Activated CD8-positive, alpha-beta memory T cell treated with anti-CD3 and anti-CD28 coated beads, Interleukin-2, amount 50 U/mL, for 1 hour (primary cell): ENCODE results near the gene BACH2.
"Not testable (repeated sequence)": the region's sequence is repeated elsewhere in the genome, so short reads cannot be mapped to it uniquely, and the experiment has no call there.

Experiments
- DNase-seq: peaks from one replicate; pipeline ENCODE4 v3.0.0-alpha.2; 2020; ENCODE audit errors: extremely low read depth

Gene BACH2

GRCh38 chr6:90302320-90302719, 5.7 kb upstream of the BACH2 start:
- DNase-seq: no peak

GRCh38 chr6:90301816-90302215, 5.2 kb upstream of the BACH2 start:
- DNase-seq: no peak

DNA sequence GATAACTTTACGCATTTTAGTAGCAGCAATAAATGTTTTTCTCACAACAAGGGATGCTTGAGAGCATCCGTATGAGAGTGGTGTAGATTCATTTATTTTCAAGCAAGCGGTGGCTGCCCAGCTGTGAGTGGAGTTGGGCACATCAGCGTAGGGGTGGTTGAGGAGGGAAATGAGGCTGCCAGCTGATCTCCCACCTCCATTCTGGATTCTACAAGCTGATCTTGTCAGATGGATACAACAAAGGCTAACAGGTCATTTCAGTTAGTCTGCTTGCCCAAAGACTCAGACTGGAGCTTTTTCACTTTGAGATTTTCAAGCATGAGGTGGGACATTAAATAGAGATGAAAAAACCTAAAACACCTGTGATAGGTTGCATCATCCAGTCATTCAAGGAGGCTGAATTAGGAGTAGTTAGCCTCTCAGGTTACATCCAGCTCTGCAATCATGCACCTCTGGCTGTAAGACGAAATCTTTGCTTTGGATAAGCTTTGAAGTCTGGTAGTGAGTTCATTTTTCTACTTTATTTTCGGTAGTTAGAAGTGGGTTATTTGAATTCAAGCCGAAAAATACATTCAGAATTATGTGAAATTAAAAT, 1.9 kb upstream of the BACH2 start:
- no peak for DNase-seq

- no peak for DNase-seq
Observed at GRCh38 chr6:90297867-90298381, 1.3 kb upstream of the BACH2 start.

DNA sequence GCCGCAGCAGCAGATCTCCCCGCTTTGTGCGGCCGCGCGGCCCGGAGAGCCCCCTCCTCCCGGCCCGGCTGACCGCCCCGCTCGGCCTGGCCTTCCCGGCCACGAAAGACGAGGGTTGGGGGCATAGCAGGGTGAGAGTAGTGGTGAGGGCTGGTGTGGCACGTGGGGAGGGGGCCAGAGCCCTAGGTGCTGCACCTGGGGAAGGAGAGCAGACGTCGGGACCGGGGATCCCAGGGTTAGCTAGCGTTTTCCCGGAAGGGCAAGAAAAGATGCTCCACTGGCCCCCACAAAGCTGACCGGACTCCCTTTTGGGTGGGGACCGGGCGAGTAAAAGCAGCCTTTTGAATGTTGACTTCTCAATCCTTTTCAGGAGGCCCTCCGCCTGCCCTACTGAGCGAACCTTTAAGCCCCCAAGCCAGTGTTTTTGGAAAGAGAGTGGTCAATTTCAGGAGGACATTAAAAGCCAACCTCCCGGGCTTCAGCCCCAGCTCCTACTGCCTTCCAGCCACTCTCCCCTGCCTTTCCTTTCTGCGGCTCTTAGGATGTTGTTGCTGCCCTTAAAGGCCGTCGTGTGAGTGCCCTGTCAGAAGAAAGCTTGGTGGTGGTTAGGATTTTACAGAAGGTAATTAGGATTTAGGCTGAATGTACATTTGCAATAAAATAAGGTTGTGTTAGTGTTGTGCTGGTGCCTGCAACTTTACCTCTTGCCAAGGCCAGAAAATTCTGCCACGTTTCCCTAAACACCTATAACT, 648 bp upstream of the BACH2 start:
- DNase-seq: no peak

DNA sequence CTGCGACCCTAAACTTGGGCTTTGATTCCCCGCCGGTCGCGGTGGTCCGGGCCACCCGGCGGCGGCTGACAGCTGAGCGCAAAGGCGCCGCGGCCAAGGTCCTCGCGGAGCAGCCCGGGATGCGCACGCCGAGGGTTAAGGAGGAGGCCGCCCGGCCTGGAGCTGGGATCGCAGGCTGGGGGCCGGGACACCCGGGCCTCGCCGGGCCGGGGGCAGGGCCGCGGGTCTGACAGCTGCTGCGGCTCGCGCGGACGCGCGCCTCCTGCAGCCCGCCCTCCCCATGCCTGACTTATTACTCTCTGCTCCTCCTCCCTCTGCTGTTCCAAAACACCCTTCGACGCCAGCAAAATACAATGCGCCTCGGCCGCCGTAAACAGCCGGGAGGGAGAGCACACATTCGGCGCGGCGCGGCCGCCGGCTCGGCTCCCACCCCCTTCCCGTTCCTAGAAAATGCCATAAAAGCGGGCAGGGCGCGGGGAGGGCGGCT, 746 bp downstream of the BACH2 start:
- no peak for DNase-seq

DNA sequence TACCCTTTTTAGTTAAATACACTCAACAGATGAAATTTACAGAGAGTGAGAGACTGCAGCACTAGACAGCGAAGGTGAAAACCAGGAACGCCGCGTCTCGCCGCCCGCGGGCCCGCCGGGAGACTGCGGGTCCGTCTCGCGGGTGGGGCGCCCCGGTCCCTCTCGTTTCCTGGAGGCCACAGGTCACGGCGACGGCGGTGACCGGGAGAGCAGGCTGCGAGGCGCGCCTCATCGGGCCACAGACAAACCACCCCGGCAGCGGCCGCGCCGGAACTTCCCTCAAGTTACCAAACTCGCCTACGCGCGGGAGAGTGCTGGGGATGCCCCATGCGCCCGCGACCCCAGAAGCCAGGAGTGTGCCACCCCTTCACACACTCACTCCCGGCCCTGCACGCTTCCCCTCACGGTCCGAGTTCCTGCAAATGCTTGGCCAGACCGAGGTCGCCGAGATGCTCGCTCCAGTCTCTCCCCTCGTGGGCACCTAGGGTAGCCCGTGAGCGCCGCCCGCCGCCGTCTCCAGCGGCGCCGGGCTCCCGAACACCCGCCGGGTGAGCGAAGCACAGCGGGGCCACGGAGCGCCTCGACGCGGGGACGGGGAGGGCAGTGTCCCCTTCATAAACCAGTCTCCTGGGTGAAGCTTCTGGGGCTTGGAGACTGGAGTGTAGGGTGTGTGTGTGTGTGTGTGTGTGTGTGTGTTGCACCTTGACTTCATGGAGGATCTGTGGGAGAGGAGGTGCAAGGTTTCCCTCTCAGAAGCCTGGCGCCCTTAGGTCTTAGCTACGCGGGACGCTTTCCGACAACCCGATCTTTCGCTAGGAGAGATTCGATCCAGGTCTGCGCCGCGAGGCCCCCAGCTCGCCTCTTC, 1.4 kb downstream of the BACH2 start:
- no peak for DNase-seq

- peak; percentile 62 for DNase-seq
Observed at GRCh38 chr6:90294614-90294988, 2.0 kb downstream of the BACH2 start.

DNA sequence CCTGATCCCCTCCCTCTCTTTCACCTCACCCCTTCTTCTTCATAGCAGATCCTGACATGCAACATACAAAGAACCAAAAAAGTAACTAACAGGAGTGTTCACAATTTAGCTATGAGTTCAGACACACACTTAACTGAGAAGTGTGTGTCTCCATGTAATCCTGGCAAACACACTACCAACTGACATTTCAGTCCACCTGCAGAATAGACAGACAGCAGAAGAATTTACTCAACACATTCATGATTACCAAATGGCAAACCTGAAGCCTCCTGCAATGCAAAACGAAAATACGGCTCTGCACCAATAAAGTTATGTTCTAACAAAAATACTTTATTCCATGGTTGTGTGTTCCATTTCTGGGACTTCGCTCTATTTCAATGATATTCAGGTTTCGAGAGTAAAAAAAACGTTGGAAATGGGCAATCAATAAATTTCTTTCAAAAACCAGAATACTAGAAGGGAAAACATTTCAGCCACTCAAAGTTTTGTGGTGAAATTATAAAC, 2.6 kb downstream of the BACH2 start:
- no peak for DNase-seq

DNA sequence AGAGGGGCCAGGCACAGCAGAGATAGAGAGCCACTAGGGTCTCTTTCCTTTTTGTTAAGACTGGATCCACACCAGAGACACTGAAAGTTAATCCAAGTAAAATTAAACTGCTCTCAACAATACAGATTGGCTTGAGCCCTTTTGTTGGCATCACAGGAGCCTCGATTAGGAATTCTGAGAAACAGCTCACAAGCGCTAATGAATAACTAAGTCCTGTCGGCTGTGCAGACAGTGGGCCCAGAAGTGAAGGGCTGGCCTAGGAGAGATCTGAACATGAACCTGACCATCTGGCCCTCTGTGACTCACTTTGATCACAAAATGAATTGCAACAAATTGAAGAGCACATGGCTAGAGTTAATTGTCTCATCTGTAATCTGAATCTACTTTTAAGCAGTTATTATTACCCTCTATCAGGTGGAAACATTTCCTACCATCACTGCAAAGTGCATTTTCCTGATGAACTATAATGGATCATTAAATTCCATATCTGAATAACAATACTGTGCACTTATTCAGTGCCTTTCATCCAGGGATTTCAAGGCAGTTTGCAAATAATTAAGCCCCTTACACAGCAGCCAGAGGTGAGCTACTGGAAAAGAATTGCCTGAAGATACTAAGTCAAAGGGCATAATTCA, 3.2 kb downstream of the BACH2 start:
- no peak for DNase-seq

GRCh38 chr6:90291565-90291964, 5.1 kb downstream of the BACH2 start:
- no peak for DNase-seq

GRCh38 chr6:90290811-90291420, 5.7 kb downstream of the BACH2 start:
- DNase-seq: no peak

DNA sequence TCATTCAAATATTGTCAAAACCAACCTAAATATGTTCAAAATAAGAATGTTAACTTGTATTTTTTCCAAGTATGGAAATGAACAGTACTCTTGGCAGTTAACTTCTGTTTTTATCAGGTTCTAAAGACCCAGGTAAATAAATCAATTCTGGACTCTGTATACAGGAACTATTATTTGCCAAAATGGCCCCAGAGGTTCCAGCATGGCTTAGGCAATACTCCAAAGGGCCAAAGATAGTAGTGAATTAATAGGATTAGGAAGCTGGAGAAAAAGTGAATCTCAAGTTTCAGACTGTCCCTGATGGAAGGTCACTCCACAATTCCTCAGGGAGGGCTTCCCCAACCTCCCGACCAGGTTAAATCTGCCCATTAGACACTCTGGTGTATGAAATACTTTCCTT, 6.7 kb downstream of the BACH2 start:
- no peak for DNase-seq

GRCh38 chr6:90288404-90288803, 8.2 kb downstream of the BACH2 start:
- no peak for DNase-seq

DNA sequence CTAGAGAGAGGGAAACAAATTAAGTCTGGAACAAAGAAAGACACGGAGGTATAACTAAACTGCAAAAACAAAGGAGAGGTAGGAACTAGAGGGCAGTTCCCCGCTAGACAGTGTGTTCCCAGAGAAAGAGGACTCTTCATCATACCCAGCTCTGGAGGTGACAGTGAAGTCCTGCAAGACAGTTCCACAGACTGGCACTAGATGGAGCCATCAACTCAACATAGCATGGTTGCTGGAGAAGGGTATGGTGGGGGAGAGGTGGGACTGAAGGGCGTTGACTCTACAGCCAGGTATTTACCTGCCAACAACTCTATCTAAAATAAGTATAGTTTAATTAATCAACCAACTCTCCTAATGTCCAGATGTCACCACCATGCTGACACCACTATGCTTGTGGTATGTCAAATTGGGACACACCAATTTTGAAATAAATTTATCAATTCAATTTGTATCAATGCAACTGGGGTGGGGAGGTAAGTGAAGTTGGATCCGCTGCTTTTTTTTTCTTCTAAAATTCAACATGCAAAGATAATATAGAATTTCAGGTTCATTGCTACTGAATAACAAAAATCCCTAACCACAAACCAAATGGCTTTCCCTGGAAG, 9.7 kb downstream of the BACH2 start:
- no peak for DNase-seq

GRCh38 chr6:90285611-90286381, 10.8 kb downstream of the BACH2 start:
- no peak for DNase-seq

- no peak for DNase-seq
Observed at GRCh38 chr6:90285042-90285481, 11.6 kb downstream of the BACH2 start.

- DNase-seq: no peak
Observed at GRCh38 chr6:90284236-90285041, 12.2 kb downstream of the BACH2 start.

GRCh38 chr6:90282265-90282664, 14.4 kb downstream of the BACH2 start:
- not testable (repeated sequence) for DNase-seq
